HepG2 (cell line): Measurements from ENCODE around the gene USE1. TPM values are rescaled to one million over a fixed set of nuclear protein-coding genes. Genes with fewer than 3 reads are reported as not detected.
A peak's percentile ranks its signal among the peaks of the same experiment; 100 is the strongest.

Experiments
- ARID5B ChIP-seq: IDR thresholded peaks from 2 replicates; pipeline ENCODE4 v1.4.0; 2020; ENCODE audit warnings: mild to moderate bottlenecking, missing genetic modification reagents
- DR1 ChIP-seq: sonication (generic); formaldehyde crosslinking; IDR thresholded peaks from 2 replicates; pipeline ENCODE4 v1.8.0; 2021; ENCODE audit warnings: mild to moderate bottlenecking, missing genetic modification reagents, inconsistent platforms
- HNRNPUL1 ChIP-seq: fragments of 200-400 bp; formaldehyde crosslinking; IDR thresholded peaks from 2 replicates; pipeline ENCODE4 v1.6.1; 2017; ENCODE audit warnings: low read depth, mild to moderate bottlenecking, low read length, moderate library complexity
- PATZ1 ChIP-seq: sonication (generic); formaldehyde crosslinking; IDR thresholded peaks from 2 replicates; pipeline ENCODE4 v1.4.0; 2020; ENCODE audit warnings: missing genetic modification reagents
- POGK ChIP-seq: sonication (generic); formaldehyde crosslinking; conservative IDR thresholded peaks from 2 replicates; pipeline ENCODE4 v1.8.0; 2022; ENCODE audit warnings: mild to moderate bottlenecking, moderate library complexity, missing genetic modification reagents
- PREB ChIP-seq: sonication (generic); formaldehyde crosslinking; IDR thresholded peaks from 2 replicates; pipeline ENCODE4 v1.4.0; 2020; ENCODE audit warnings: missing genetic modification reagents
- REL ChIP-seq: sonication (generic); formaldehyde crosslinking; conservative IDR thresholded peaks from 2 replicates; pipeline ENCODE4 v1.8.0; 2022; ENCODE audit warnings: mild to moderate bottlenecking, missing genetic modification reagents, moderate library complexity
- RFX3 ChIP-seq: IDR thresholded peaks from 2 replicates; pipeline ENCODE4 v1.6.1; 2016; ENCODE audit warnings: missing biosample characterization, missing genetic modification reagents
- SALL2 ChIP-seq: sonication (generic); formaldehyde crosslinking; IDR thresholded peaks from 2 replicates; pipeline ENCODE4 v1.8.1; 2023; ENCODE audit warnings: mild to moderate bottlenecking, missing genetic modification reagents, inconsistent platforms
- SNAI1 ChIP-seq: sonication (generic); formaldehyde crosslinking; IDR thresholded peaks from 2 replicates; pipeline ENCODE4 v1.5.0; 2020; ENCODE audit warnings: mild to moderate bottlenecking, missing genetic modification reagents, borderline replicate concordance
- ZFAT ChIP-seq: sonication (generic); formaldehyde crosslinking; conservative IDR thresholded peaks from 2 replicates; pipeline ENCODE4 v1.8.1; 2023; ENCODE audit warnings: missing genetic modification reagents, inconsistent platforms
- ZNF280D ChIP-seq: sonication (generic); formaldehyde crosslinking; IDR thresholded peaks from 2 replicates; pipeline ENCODE4 v1.5.1; 2020; ENCODE audit warnings: mild to moderate bottlenecking, missing genetic modification reagents
- ZNF329 ChIP-seq: sonication (generic); formaldehyde crosslinking; IDR thresholded peaks from 2 replicates; pipeline ENCODE4 v1.9.0; 2021; ENCODE audit warnings: low read depth, mild to moderate bottlenecking, missing genetic modification reagents
- ZNF577 ChIP-seq: sonication (generic); formaldehyde crosslinking; IDR thresholded peaks from 2 replicates; pipeline ENCODE4 v1.4.0; 2020; ENCODE audit warnings: mild to moderate bottlenecking, low read depth, missing genetic modification reagents, borderline replicate concordance
- polyA plus RNA-seq, 8 experiments: library from polyadenylated mRNA; depleted of rRNA in 3 of 8; stranded (reverse) in 7 of 8; unstranded in 1 of 8; fragments of >200 nt; fragmentation: Illumina TruSeq in 4 of 8; extraction: Trizol in 4 of 8; gene quantifications; 2 replicates each; pipeline versions ENCODE4 v1.2.1 to v1.2.3, GENCODE V29; 2011 to 2016; ENCODE audit warnings: low read depth in 4 of 8, missing spikeins in 1 of 8, mixed read lengths in 1 of 8; ENCODE audit not compliant: insufficient read depth in 1 of 8
- total RNA-seq, 5 experiments: library from RNA; depleted of rRNA; stranded (reverse); fragments of >200 nt; fragmentation: Illumina TruSeq; extraction: Trizol; gene quantifications; 2 replicates each; pipeline ENCODE4 v1.2.3, GENCODE V29; 2016; ENCODE audit warnings: low read depth in 1 of 5

USE1 gene
- total and polyA plus RNA-seq, 2 of the 13 experiments (the other 11 are each of a cell fraction or from before 2014, with no cell fraction given): 9.9 to 17.6 TPM

- TF ChIP-seq ZNF280D: no peak
- TF ChIP-seq PATZ1: peak; percentile 63
- no peak for TF ChIP-seq ZFAT
- no peak for TF ChIP-seq DR1 (CRISPR knock-in tag)
- TF ChIP-seq HNRNPUL1: no peak
- no peak for TF ChIP-seq RFX3 (CRISPR knock-in tag)
- no peak for TF ChIP-seq POGK (CRISPR knock-in tag)
- TF ChIP-seq SALL2 (CRISPR knock-in tag): 0 out of 2 replicates have a peak, but pooled peaks have one; percentile 36
- TF ChIP-seq ZNF329 (CRISPR knock-in tag): 0 out of 2 replicates have a peak, but pooled peaks have one; percentile 63
- no peak for TF ChIP-seq ZNF577
- no peak for TF ChIP-seq SNAI1
- TF ChIP-seq REL (CRISPR knock-in tag): no peak
- 0 out of 2 replicates have a peak, but pooled peaks have one; percentile 48 for TF ChIP-seq ARID5B (CRISPR knock-in tag)
- TF ChIP-seq PREB (CRISPR knock-in tag): no peak
Observed at GRCh38 chr19:17246681-17247425, 31.7 kb downstream of the USE1 start (continued).
